Neuronal stem cell (in vitro differentiated cells): ENCODE measurements around the gene KRTAP1-1.
"Not testable (repeated sequence)": the region's sequence is repeated elsewhere in the genome, so short reads cannot be mapped to it uniquely, and the experiment has no call there.

Experiments
- DNase-seq: peaks from one replicate; pipeline ENCODE4 v3.0.0-alpha.2; 2013; ENCODE audit warnings: low spot score
- H2AFZ ChIP-seq: one replicate; pipeline ENCODE4 v1.6.1; 2013; ENCODE audit warnings: mild to moderate bottlenecking, low read length, inconsistent platforms
- H2AK5ac ChIP-seq: 2 replicates; pipeline ENCODE4 v1.6.1; 2013; ENCODE audit warnings: low read depth, mild to moderate bottlenecking, inconsistent platforms, low read length, moderate library complexity, mixed read lengths
- H2BK120ac ChIP-seq: 2 replicates; pipeline ENCODE4 v1.6.1; 2013; ENCODE audit warnings: low read depth, mild to moderate bottlenecking, inconsistent platforms, low read length, moderate library complexity, mixed read lengths
- H2BK12ac ChIP-seq: one replicate; pipeline ENCODE4 v1.6.1; 2013; ENCODE audit warnings: low read length, inconsistent platforms
- H2BK15ac ChIP-seq: 2 replicates; pipeline ENCODE4 v1.6.1; 2013; ENCODE audit warnings: mild to moderate bottlenecking, low read length, inconsistent platforms, mixed read lengths
- H2BK5ac ChIP-seq: one replicate; pipeline ENCODE4 v1.6.1; 2013; ENCODE audit warnings: inconsistent platforms, mild to moderate bottlenecking, low read length, moderate library complexity
- H3K14ac ChIP-seq: one replicate; pipeline ENCODE4 v1.6.1; 2013; ENCODE audit warnings: low read length, inconsistent platforms
- H3K18ac ChIP-seq: 2 replicates; pipeline ENCODE4 v1.6.1; 2013; ENCODE audit warnings: low read length, inconsistent platforms
- H3K23ac ChIP-seq: 2 replicates; pipeline ENCODE4 v1.6.1; 2013; ENCODE audit warnings: low read depth, mild to moderate bottlenecking, mixed read lengths, low read length, inconsistent platforms; ENCODE audit not compliant: poor library complexity
- H3K27ac ChIP-seq: replicated peaks from 3 replicates; pipeline ENCODE4 v1.5.1; 2013; ENCODE audit warnings: low read length, inconsistent platforms
- H3K27me3 ChIP-seq, 3 experiments: 2 replicates each; pipeline ENCODE4 v1.6.1; 2013; ENCODE audit warnings: low read length in 3 of 3, mild to moderate bottlenecking in 2 of 3, inconsistent platforms in 1 of 3, low read depth in 1 of 3, mixed read lengths in 1 of 3, moderate library complexity in 1 of 3; ENCODE audit not compliant: control insufficient read depth in 3 of 3, insufficient read depth in 3 of 3
- H3K36me3 ChIP-seq, 2 donors: replicated peaks in 1 of 2; 2 replicates each; pipeline ENCODE4 v1.6.1; 2013; ENCODE audit warnings: low read length in 2 of 2; ENCODE audit not compliant: control insufficient read depth in 2 of 2, insufficient read depth in 2 of 2
- H3K4ac ChIP-seq: 2 replicates; pipeline ENCODE4 v1.6.1; 2013; ENCODE audit warnings: inconsistent platforms, mild to moderate bottlenecking, low read length, moderate library complexity
- H3K4me1 ChIP-seq, 2 donors: 1 replicate in 1 of 2; 2 replicates in 1 of 2; pipeline ENCODE4 v1.6.1; 2013; ENCODE audit warnings: low read length in 2 of 2, low read depth in 1 of 2; ENCODE audit not compliant: control insufficient read depth in 2 of 2, insufficient read depth in 1 of 2
- H3K4me2 ChIP-seq: one replicate; pipeline ENCODE4 v1.6.1; 2013; ENCODE audit warnings: mild to moderate bottlenecking, low read length, inconsistent platforms; ENCODE audit not compliant: insufficient read depth, poor library complexity, severe bottlenecking
- H3K4me3 ChIP-seq, 2 donors: 2 replicates each; pipeline ENCODE4 v1.5.1; 2013; ENCODE audit warnings: low read length in 2 of 2, mild to moderate bottlenecking in 2 of 2, inconsistent platforms in 1 of 2, moderate library complexity in 1 of 2
- H3K79me1 ChIP-seq: one replicate; pipeline ENCODE4 v1.6.1; 2013; ENCODE audit warnings: low read depth, mild to moderate bottlenecking, inconsistent platforms, low read length, moderate library complexity
- H3K9ac ChIP-seq: one replicate; pipeline ENCODE4 v1.6.1; 2013; ENCODE audit warnings: mild to moderate bottlenecking, low read depth, low read length, inconsistent platforms; ENCODE audit not compliant: poor library complexity
- H3K9me3 ChIP-seq, 2 donors: replicated peaks in 1 of 2; 2 replicates each; pipeline versions ENCODE3 to v1.6.1; 2013; ENCODE audit warnings: low read length in 2 of 2, mild to moderate bottlenecking in 2 of 2, inconsistent platforms in 1 of 2, low read depth in 1 of 2, mixed read lengths in 1 of 2, moderate library complexity in 1 of 2; ENCODE audit not compliant: control insufficient read depth in 2 of 2, insufficient read depth in 1 of 2
- H4K8ac ChIP-seq: one replicate; pipeline ENCODE4 v1.6.1; 2013; ENCODE audit warnings: low read depth, mild to moderate bottlenecking, inconsistent platforms, low read length, moderate library complexity
- H4K91ac ChIP-seq: one replicate; pipeline ENCODE4 v1.6.1; 2013; ENCODE audit warnings: low read length, low read depth, mild to moderate bottlenecking, inconsistent platforms; ENCODE audit not compliant: poor library complexity
- WGBS, 2 donors: extraction: QIAGEN DNeasy Blood & Tissue Kit; methylation state at CpG; one replicate each; pipeline ENCODE4 v1.1.7; 2013; ENCODE audit warnings: missing lambda C conversion rate in 2 of 2, mixed read lengths in 1 of 2; ENCODE audit not compliant: insufficient read length in 2 of 2, insufficient replicate concordance in 1 of 2; ENCODE audit errors: extremely low coverage in 2 of 2; 5-methylcytosine and 5-hydroxymethylcytosine counted together

Gene KRTAP1-1

GRCh38 chr17:41083427-41083826, 42.2 kb upstream of the KRTAP1-1 start:
- H3K14ac ChIP-seq, H3K79me1 ChIP-seq, H3K18ac ChIP-seq, H2AK5ac ChIP-seq, DNase-seq, H3K36me3 ChIP-seq, H3K27ac ChIP-seq, H3K9me3 ChIP-seq, H4K8ac ChIP-seq, H3K4ac ChIP-seq, H3K9ac ChIP-seq, H3K4me2 ChIP-seq, H3K4me1 ChIP-seq, H2AFZ ChIP-seq, H3K23ac ChIP-seq, H3K27me3 ChIP-seq, H3K4me3 ChIP-seq, H2BK120ac ChIP-seq, H4K91ac ChIP-seq, H2BK5ac ChIP-seq, H2BK15ac ChIP-seq, H2BK12ac ChIP-seq: not testable (repeated sequence)
- WGBS, 2 donors = no CpG with 5 or more reads among the region's 2 CpGs

GRCh38 chr17:41082626-41083025, 41.4 kb upstream of the KRTAP1-1 start:
- Histone ChIP-seq H4K91ac (no peak overlapping the region), H3K23ac (no peak overlapping the region)

GRCh38 chr17:41076788-41077187, 35.5 kb upstream of the KRTAP1-1 start:
- Histone ChIP-seq H3K18ac (no peak overlapping the region), H3K4me2 (no peak overlapping the region), H3K9ac (no peak overlapping the region), H3K4me1 (no peaks in the 10 kb centered on the region), H3K23ac (no peak overlapping the region), H2AFZ (no peak overlapping the region), H3K27me3 (no peaks in the 10 kb centered on the region), H3K14ac (no peak overlapping the region), H3K36me3 (no peaks in the 10 kb centered on the region), H3K4ac (no peak overlapping the region), H2BK12ac (no peak overlapping the region), H4K8ac (no peak overlapping the region), H3K79me1 (no peaks in the 10 kb centered on the region), H2BK120ac (no peak overlapping the region), H3K27ac (no peak overlapping the region), H2BK5ac (no peak overlapping the region), H2AK5ac (no peak overlapping the region), H2BK15ac (no peak overlapping the region), H3K9me3 (no peaks in the 10 kb centered on the region), H3K4me3 (no peak overlapping the region), H4K91ac (no peak overlapping the region)
- no peak for DNase-seq

More at GRCh38 chr17:41082626-41083025, 41.4 kb upstream of the KRTAP1-1 start:
- H3K14ac ChIP-seq = no peak overlapping the region
- H3K36me3 ChIP-seq = no peaks in the 10 kb centered on the region
- H3K4ac ChIP-seq = no peak overlapping the region
- DNase-seq = no peak
- no peak overlapping the region for H2BK5ac ChIP-seq
- no CpG with 5 or more reads among the region's 4 CpGs for WGBS, 2 donors
- H3K4me3 ChIP-seq = no peak overlapping the region
- no peak overlapping the region for H2AK5ac ChIP-seq
- no peak overlapping the region for H3K27ac ChIP-seq
- no peak overlapping the region for H2BK15ac ChIP-seq
- no peak overlapping the region for H3K18ac ChIP-seq
- no peak overlapping the region for H2BK120ac ChIP-seq
- no peak overlapping the region for H4K8ac ChIP-seq
- no peaks in the 10 kb centered on the region for H3K4me1 ChIP-seq
- no peaks in the 10 kb centered on the region for H3K79me1 ChIP-seq
- H3K27me3 ChIP-seq = no peaks in the 10 kb centered on the region
- no peak overlapping the region for H2BK12ac ChIP-seq
- H2AFZ ChIP-seq = no peak overlapping the region
- H3K9me3 ChIP-seq = no peaks in the 10 kb centered on the region
- H3K9ac ChIP-seq = no peak overlapping the region
- H3K4me2 ChIP-seq = no peak overlapping the region

- no peak overlapping the region for H3K18ac ChIP-seq
- no peak overlapping the region for H2BK5ac ChIP-seq
- H4K8ac ChIP-seq = no peak overlapping the region
- H3K14ac ChIP-seq = no peak overlapping the region
- no peak overlapping the region for H3K27ac ChIP-seq
- no peak overlapping the region for H3K4ac ChIP-seq
- H3K79me1 ChIP-seq = no peaks in the 10 kb centered on the region
- no peak overlapping the region for H2BK120ac ChIP-seq
- H3K9ac ChIP-seq = no peak overlapping the region
- no peak overlapping the region for H2AFZ ChIP-seq
- no peak for DNase-seq
- H3K36me3 ChIP-seq = no peaks in the 10 kb centered on the region
- H3K23ac ChIP-seq = no peak overlapping the region
- H3K4me3 ChIP-seq = no peak overlapping the region
- H2BK12ac ChIP-seq = no peak overlapping the region
- no peaks in the 10 kb centered on the region for H3K9me3 ChIP-seq
- no peak overlapping the region for H3K4me2 ChIP-seq
- no CpG with 5 or more reads among the region's 2 CpGs for WGBS, 2 donors
- H3K4me1 ChIP-seq = no peaks in the 10 kb centered on the region
- no peak overlapping the region for H4K91ac ChIP-seq
- H2BK15ac ChIP-seq = no peak overlapping the region
- no peaks in the 10 kb centered on the region for H3K27me3 ChIP-seq
- no peak overlapping the region for H2AK5ac ChIP-seq
Measured at GRCh38 chr17:41073676-41074075, 32.4 kb upstream of the KRTAP1-1 start.
